ENCODE results near the gene COA8. TPM values are rescaled to one million over a fixed set of nuclear protein-coding genes. Genes with fewer than 3 reads are reported as not detected.
A peak's percentile ranks its signal among the peaks of the same experiment; 100 is the strongest.

COA8 gene
- total and polyA plus RNA-seq, 3 donors from 2014 or later: 28.9 to 152 (median 68.7) TPM

GRCh38 chr14:103520269-103520656 is 42.5 kb upstream of the COA8 start:
- Histone ChIP-seq H3K27me3 (no peaks in the 10 kb centered on the region), H3K36me3 (ENCODE audit: low read depth, missing control alignments) (no peaks in the 10 kb centered on the region), H3K4me1 (peaks cover 49% of the 10 kb centered on the region), H3K4me3 (peak overlapping the region; percentile 77 to 88), H3K9me3 (no peaks in the 10 kb centered on the region), H3K27ac (peak overlapping the region; percentile 94 to 95)
- WGBS, 2 donors: 46 to 55% methylated on average over 10 of the region's 10 CpGs
- TF ChIP-seq CTCF (IDR thresholded peaks at IDR 0.05) (no peak), POLR2A (IDR thresholded peaks at IDR 0.05) (no peak)
- no peak for DNase-seq
- intact Hi-C loops (cut with DNase I; ENCODE audit: low total_unique reads): no loop called here

GRCh38 chr14:103520657-103521437 is 41.9 kb upstream of the COA8 start:
- no peaks in the 10 kb centered on the region for H3K36me3 ChIP-seq (ENCODE audit: low read depth, missing control alignments)
- no peaks in the 10 kb centered on the region for H3K27me3 ChIP-seq
- intact Hi-C loops (cut with DNase I; ENCODE audit: low total_unique reads): no loop called here
- DNase-seq: peak; percentile 93
- peaks cover 55% of the 10 kb centered on the region for H3K4me1 ChIP-seq
- peak overlapping the region; percentile 94 to 95 for H3K27ac ChIP-seq
- TF ChIP-seq POLR2A (IDR thresholded peaks at IDR 0.05) (no peak), CTCF (IDR thresholded peaks at IDR 0.05) (peak; percentile 29 to 66 (median 52))
- H3K4me3 ChIP-seq: peak overlapping the region; percentile 77 to 88
- 2% methylated on average over 45 of the region's 66 CpGs; no CpG with 5 or more reads in 1 of the 2 donors for WGBS, 2 donors
- H3K9me3 ChIP-seq: no peaks in the 10 kb centered on the region

GRCh38 chr14:103521438-103521950 is 41.3 kb upstream of the COA8 start:
- intact Hi-C loops (cut with DNase I; ENCODE audit: low total_unique reads): no loop called here
- Histone ChIP-seq H3K27me3 (no peaks in the 10 kb centered on the region), H3K27ac (peak overlapping the region; percentile 94 to 95), H3K9me3 (no peaks in the 10 kb centered on the region), H3K36me3 (ENCODE audit: low read depth, missing control alignments) (no peaks in the 10 kb centered on the region), H3K4me1 (peaks cover 61% of the 10 kb centered on the region), H3K4me3 (peak overlapping the region; percentile 77 to 88)
- TF ChIP-seq CTCF (IDR thresholded peaks at IDR 0.05) (no peak), POLR2A (IDR thresholded peaks at IDR 0.05) (no peak)
- 0% methylated on average over 15 of the region's 77 CpGs; no CpG with 5 or more reads in 1 of the 2 donors for WGBS, 2 donors
- DNase-seq: no peak

- DNase-seq: no peak
- WGBS, 2 donors: 1 to 2% methylated on average over 15 to 25 of the region's 74 CpGs
- peaks cover 64% of the 10 kb centered on the region for H3K4me1 ChIP-seq
- peak overlapping the region; percentile 94 to 95 for H3K27ac ChIP-seq
- H3K4me3 ChIP-seq: peak overlapping the region; percentile 77 to 88
- no peaks in the 10 kb centered on the region for H3K36me3 ChIP-seq (ENCODE audit: low read depth, missing control alignments)
- H3K9me3 ChIP-seq: no peaks in the 10 kb centered on the region
- TF ChIP-seq CTCF (IDR thresholded peaks at IDR 0.05): no peak
- no peaks in the 10 kb centered on the region for H3K27me3 ChIP-seq
- intact Hi-C loops (cut with DNase I; ENCODE audit: low total_unique reads): no loop called here
Observed at GRCh38 chr14:103521951-103522563, 40.7 kb upstream of the COA8 start.

Measured in testis (tissue), 3 donors.